Liver (tissue), 9 donors: Measurements from ENCODE around the gene PISD. TPM values are rescaled to one million over a fixed set of nuclear protein-coding genes. Genes with fewer than 3 reads are reported as not detected.

Source experiments
- DNase-seq: peaks from one replicate; pipeline ENCODE4 v3.0.0-alpha.2; 2017; ENCODE audit warnings: low spot score
- H3K27ac ChIP-seq, 2 donors: one replicate each; pipeline ENCODE4 v1.7.0; 2013; ENCODE audit warnings: inconsistent platforms in 2 of 2, low read length in 2 of 2, control low read depth in 1 of 2, low read depth in 1 of 2, mild to moderate bottlenecking in 1 of 2
- H3K27me3 ChIP-seq, 4 donors: one replicate each; pipeline versions ENCODE4 v1.6.1 to v1.7.0; 2013; ENCODE audit warnings: low read length in 3 of 4, inconsistent platforms in 1 of 4, mild to moderate bottlenecking in 1 of 4, moderate library complexity in 1 of 4; ENCODE audit not compliant: control insufficient read depth in 4 of 4, insufficient read depth in 4 of 4
- H3K36me3 ChIP-seq, 4 donors: one replicate each; pipeline versions ENCODE4 v1.6.1 to v1.7.0; 2013; ENCODE audit warnings: low read length in 3 of 4, mild to moderate bottlenecking in 3 of 4, low read depth in 1 of 4, moderate library complexity in 1 of 4; ENCODE audit not compliant: control insufficient read depth in 4 of 4, insufficient read depth in 3 of 4
- H3K4me1 ChIP-seq, 4 donors: one replicate each; pipeline versions ENCODE4 v1.6.1 to v1.7.0; 2013; ENCODE audit warnings: low read length in 3 of 4, mild to moderate bottlenecking in 3 of 4, moderate library complexity in 1 of 4; ENCODE audit not compliant: control insufficient read depth in 4 of 4, insufficient read depth in 4 of 4
- H3K4me3 ChIP-seq, 3 donors: one replicate each; pipeline versions ENCODE4 v1.6.1 to v1.7.0; 2013; ENCODE audit warnings: low read length in 3 of 3, control low read depth in 1 of 3, low read depth in 1 of 3, mild to moderate bottlenecking in 1 of 3
- H3K9ac ChIP-seq, 2 donors: one replicate each; pipeline ENCODE4 v1.7.0; 2013; ENCODE audit warnings: low read length in 2 of 2, mild to moderate bottlenecking in 2 of 2, moderate library complexity in 2 of 2, control low read depth in 1 of 2, low read depth in 1 of 2
- H3K9me3 ChIP-seq, 4 donors: one replicate each; pipeline versions ENCODE4 v1.6.1 to v1.7.0; 2013; ENCODE audit warnings: low read length in 3 of 4; ENCODE audit not compliant: control insufficient read depth in 4 of 4
- ATF3 ChIP-seq: IDR thresholded peaks from 2 replicates; pipeline ENCODE4 v1.6.1; 2016; ENCODE audit warnings: antibody characterized with exemption
- CTCF ChIP-seq: fragments of 150-350 bp; IDR thresholded peaks from 2 replicates; pipeline ENCODE4 v1.5.1; 2017; ENCODE audit warnings: improper control_type of control experiment, low read depth, low read length; ENCODE audit not compliant: missing input control
- EGR1 ChIP-seq, 2 donors: IDR thresholded peaks; 2 replicates each; pipeline ENCODE4 v1.6.1; 2016 to 2018; ENCODE audit warnings: antibody characterized with exemption in 2 of 2, low read depth in 2 of 2
- FOXA1 ChIP-seq: IDR thresholded peaks from 2 replicates; pipeline ENCODE4 v1.6.1; 2016; ENCODE audit warnings: antibody characterized with exemption
- FOXA2 ChIP-seq: IDR thresholded peaks from 2 replicates; pipeline ENCODE4 v1.6.1; 2016; ENCODE audit warnings: antibody characterized with exemption
- GABPA ChIP-seq, 2 donors: IDR thresholded peaks in 1 of 2; conservative IDR thresholded peaks in 1 of 2; 2 replicates each; pipeline ENCODE4 v1.6.1; 2016; ENCODE audit warnings: antibody characterized with exemption in 2 of 2, mild to moderate bottlenecking in 1 of 2, moderate library complexity in 1 of 2
- HNF4A ChIP-seq, 2 donors: conservative IDR thresholded peaks; 2 replicates each; pipeline ENCODE4 v1.6.1; 2016; ENCODE audit warnings: antibody characterized with exemption in 2 of 2, mild to moderate bottlenecking in 2 of 2
- MAX ChIP-seq: IDR thresholded peaks from 2 replicates; pipeline ENCODE4 v1.6.1; 2016; ENCODE audit warnings: antibody characterized with exemption
- RAD21 ChIP-seq, 2 donors: IDR thresholded peaks; 2 replicates each; pipeline ENCODE4 v1.6.1; 2016; ENCODE audit warnings: antibody characterized with exemption in 2 of 2, mild to moderate bottlenecking in 2 of 2
- REST ChIP-seq: IDR thresholded peaks from 2 replicates; pipeline ENCODE4 v1.6.1; 2016; ENCODE audit warnings: antibody characterized with exemption, mild to moderate bottlenecking
- SP1 ChIP-seq: IDR thresholded peaks from 2 replicates; pipeline ENCODE4 v1.6.1; 2018; ENCODE audit warnings: antibody characterized with exemption, mild to moderate bottlenecking
- YY1 ChIP-seq: IDR thresholded peaks from 2 replicates; pipeline ENCODE4 v1.6.1; 2016; ENCODE audit warnings: antibody characterized with exemption, mild to moderate bottlenecking
- ZBTB33 ChIP-seq: IDR thresholded peaks from 2 replicates; pipeline ENCODE4 v1.6.1; 2016; ENCODE audit warnings: antibody characterized with exemption
- WGBS: extraction: QIAGEN DNeasy Blood & Tissue Kit; methylation state at CpG from one replicate; pipeline ENCODE4 v1.1.7; 2013; 5-methylcytosine and 5-hydroxymethylcytosine counted together
- polyA plus RNA-seq, 2 donors: library from polyadenylated mRNA; stranded (reverse) in 1 of 2; unstranded in 1 of 2; fragments of 200-250 nt in 1 of 2; fragments of >200 nt in 1 of 2; fragmentation: Nextera tagmentation in 1 of 2; extraction: Ambion mirVana in 1 of 2; gene quantifications; one replicate each; pipeline versions ENCODE4 v1.2.1 to v1.2.3, GENCODE V29; 2013 to 2015
- total RNA-seq, 2 donors: library from RNA; depleted of rRNA; stranded (reverse); fragments of >200 nt; gene quantifications; one replicate each; pipeline ENCODE4 v1.2.3, GENCODE V29; 2014
- donor health status: healthy.
- donor health status: healthy.
- donor health status: healthy.
- donor health status: healthy.
- donor health status: healthy.

The PISD gene
- total and polyA plus RNA-seq, 4 donors = 14.7 to 28.3 (median 20.4) TPM

- Histone ChIP-seq H3K27ac (no peak overlapping the region), H3K4me3 (no peak overlapping the region), H3K4me1 (peaks cover 0 to 4% (median 0%) of the 10 kb centered on the region in 4 donors), H3K9me3 (no peaks in the 10 kb centered on the region), H3K36me3 (peaks cover 4 to 28% (median 14%) of the 10 kb centered on the region in 4 donors), H3K9ac (no peak overlapping the region), H3K27me3 (no peaks in the 10 kb centered on the region)
- TF ChIP-seq CTCF (no peak), FOXA1 (no peak), SP1 (no peak), GABPA (IDR thresholded peaks at IDR 0.05 in 1 of 2, conservative IDR thresholded peaks at IDR 0.05 in 1 of 2) (no peak), YY1 (no peak)
- DNase-seq = no peak
- 95% methylated on average over 17 of the region's 17 CpGs for WGBS
These were observed 19.6 kb upstream of the PISD start for GRCh38 chr22:31681349-31682345.

GRCh38 chr22:31680861-31681341 is 18.9 kb upstream of the PISD start:
- no peak overlapping the region for H3K27ac ChIP-seq
- H3K4me1 ChIP-seq = peaks cover 0 to 9% (median 0%) of the 10 kb centered on the region in 4 donors
- DNase-seq = no peak
- H3K4me3 ChIP-seq = no peak overlapping the region
- no peak for TF ChIP-seq SP1
- no peak for TF ChIP-seq REST
- TF ChIP-seq FOXA1 = no peak
- no peak for TF ChIP-seq EGR1 (IDR thresholded peaks at IDR 0.05; ENCODE audit: low read depth in 2 of 2)
- TF ChIP-seq ZBTB33 = no peak
- no peak for TF ChIP-seq FOXA2
- TF ChIP-seq ATF3 = no peak
- TF ChIP-seq MAX = no peak
- no peak for TF ChIP-seq RAD21 (IDR thresholded peaks at IDR 0.05)
- TF ChIP-seq GABPA (IDR thresholded peaks at IDR 0.05 in 1 of 2, conservative IDR thresholded peaks at IDR 0.05 in 1 of 2) = no peak
- TF ChIP-seq CTCF = no peak
- no peak for TF ChIP-seq HNF4A (conservative IDR thresholded peaks at IDR 0.05)
- H3K27me3 ChIP-seq = no peaks in the 10 kb centered on the region
- WGBS = 78% methylated on average over 9 of the region's 9 CpGs
- no peaks in the 10 kb centered on the region for H3K9me3 ChIP-seq
- no peak overlapping the region for H3K9ac ChIP-seq
- peaks cover 2 to 25% (median 14%) of the 10 kb centered on the region in 4 donors for H3K36me3 ChIP-seq
